GM23248 (cell line): ENCODE results near the gene SLC25A48. TPM values are rescaled to one million over a fixed set of nuclear protein-coding genes. Genes with fewer than 3 reads are reported as not detected.

Source experiments
- DNase-seq: peaks from one replicate; pipeline ENCODE4 v3.0.0-alpha.2; 2015
- H2AFZ ChIP-seq: fragments of 200-600 bp; sonication (generic); 2 replicates; pipeline ENCODE4 v1.6.1; 2016; ENCODE audit warnings: antibody characterized with exemption
- H3F3A ChIP-seq: fragments of 200-600 bp; sonication (generic); 2 replicates; pipeline ENCODE4 v1.6.1; 2016; ENCODE audit warnings: mild to moderate bottlenecking, antibody characterized with exemption, mixed run types; ENCODE audit not compliant: insufficient read depth
- H3K27ac ChIP-seq: fragments of 200-600 bp; sonication (generic); 2 replicates; pipeline ENCODE4 v1.5.1; 2016; ENCODE audit warnings: mild to moderate bottlenecking
- H3K27me3 ChIP-seq: fragments of 200-600 bp; sonication (generic); replicated peaks from 2 replicates; pipeline ENCODE4 v1.6.1; 2016; ENCODE audit warnings: mild to moderate bottlenecking; ENCODE audit not compliant: insufficient read depth
- H3K36me3 ChIP-seq: fragments of 200-600 bp; sonication (generic); 2 replicates; pipeline ENCODE4 v1.6.1; 2016; ENCODE audit warnings: low read depth, mild to moderate bottlenecking
- H3K4me1 ChIP-seq: fragments of 200-600 bp; sonication (generic); 2 replicates; pipeline ENCODE4 v1.6.1; 2016; ENCODE audit warnings: mild to moderate bottlenecking; ENCODE audit not compliant: insufficient read depth
- H3K4me2 ChIP-seq: fragments of 200-600 bp; sonication (generic); one replicate; pipeline ENCODE4 v1.6.1; 2016; ENCODE audit warnings: mild to moderate bottlenecking; ENCODE audit not compliant: unreplicated experiment
- H3K4me3 ChIP-seq: fragments of 200-600 bp; sonication (generic); 2 replicates; pipeline ENCODE4 v1.5.1; 2016; ENCODE audit warnings: mild to moderate bottlenecking
- H3K79me2 ChIP-seq: fragments of 200-600 bp; sonication (generic); 2 replicates; pipeline ENCODE4 v1.6.1; 2016; ENCODE audit warnings: mild to moderate bottlenecking; ENCODE audit not compliant: insufficient read depth
- H3K9ac ChIP-seq: fragments of 200-600 bp; sonication (generic); 2 replicates; pipeline ENCODE4 v1.6.1; 2016; ENCODE audit warnings: mild to moderate bottlenecking
- H3K9me2 ChIP-seq: fragments of 200-600 bp; sonication (generic); 2 replicates; pipeline ENCODE4 v1.6.1; 2016; ENCODE audit warnings: mixed run types, mild to moderate bottlenecking, moderate library complexity; ENCODE audit not compliant: insufficient read depth
- H3K9me3 ChIP-seq: fragments of 200-600 bp; sonication (generic); one replicate; pipeline ENCODE4 v1.6.1; 2017; ENCODE audit warnings: low read depth
- H4K20me1 ChIP-seq: fragments of 200-600 bp; sonication (generic); 2 replicates; pipeline ENCODE4 v1.6.0; 2016; ENCODE audit not compliant: insufficient read depth
- EZH2 ChIP-seq: fragments of 200-600 bp; sonication (generic); IDR thresholded peaks from 2 replicates; pipeline ENCODE4 v1.6.1; 2018; ENCODE audit warnings: antibody characterized with exemption, mild to moderate bottlenecking; ENCODE audit not compliant: insufficient read depth, poor library complexity, severe bottlenecking
- EZH2phosphoT487 ChIP-seq: fragments of 200-600 bp; sonication (generic); IDR thresholded peaks from 2 replicates; pipeline ENCODE4 v1.6.1; 2018; ENCODE audit warnings: antibody characterized with exemption, moderate library complexity, mild to moderate bottlenecking, low read depth; ENCODE audit not compliant: insufficient read depth
- WGBS, 2 experiments: methylation state at CpG; one replicate each; pipeline ENCODE4 v1.1.6; 2015 to 2017; ENCODE audit warnings: low lambda C conversion rate in 2 of 2, low coverage in 1 of 2; ENCODE audit errors: missing lambda C conversion rate in 2 of 2; 5-methylcytosine and 5-hydroxymethylcytosine counted together
- in situ Hi-C: fragments of 300-500 bp; cut with MboI; formaldehyde crosslinking; loops from 2 replicates; pipeline ENCODE4 v1.15.0; 2020
- polyA plus RNA-seq: library from polyadenylated mRNA; unstranded; fragments of >200 nt; fragmentation: Nextera tagmentation; extraction: Ambion mirVana; gene quantifications from 2 replicates; pipeline ENCODE4 v1.2.1, GENCODE V29; 2016
- total RNA-seq: library from RNA; depleted of rRNA; stranded (reverse); fragments of >200 nt; shearing (Covaris generic); gene quantifications from 2 replicates; pipeline ENCODE4 v1.2.3, GENCODE V29; 2014

The SLC25A48 gene
- total and polyA plus RNA-seq, 2 experiments from 2014 or later, result not detected

- TF ChIP-seq EZH2 (no peak), EZH2phosphoT487 (no peak)
- no peaks in the 10 kb centered on the region for H3K36me3 ChIP-seq
- no peaks in the 10 kb centered on the region for H3K9me3 ChIP-seq
- no peaks in the 10 kb centered on the region for H4K20me1 ChIP-seq
- no peak overlapping the region for H3K4me2 ChIP-seq
- no peaks in the 10 kb centered on the region for H3K9me2 ChIP-seq
- no peak overlapping the region for H3K27ac ChIP-seq
- WGBS, 2 experiments, result 63 to 64% methylated on average over 6 of the region's 6 CpGs
- DNase-seq, result no peak
- no peak overlapping the region for H3K9ac ChIP-seq
- H3K4me1 ChIP-seq, result no peaks in the 10 kb centered on the region
- H3K4me3 ChIP-seq, result no peak overlapping the region
- no peaks in the 10 kb centered on the region for H3F3A ChIP-seq
- peaks cover 4% of the 10 kb centered on the region; the same call in 1 of the 2 replicates for H3K27me3 ChIP-seq
- H3K79me2 ChIP-seq, result no peaks in the 10 kb centered on the region
- no peak overlapping the region for H2AFZ ChIP-seq
- in situ Hi-C loops, result loop anchor here (10.0 to 25.0 kb wide), 2 partner anchors 186 to 864 kb away; no protein-coding TSS in a partner anchor
These were observed 64.2 kb downstream of the SLC25A48 start for GRCh38 chr5:135898651-135899050.

- Histone ChIP-seq H3K4me2 (no peak overlapping the region), H3F3A (no peaks in the 10 kb centered on the region), H2AFZ (no peak overlapping the region), H4K20me1 (no peaks in the 10 kb centered on the region), H3K4me3 (no peak overlapping the region), H3K36me3 (no peaks in the 10 kb centered on the region), H3K9me2 (no peaks in the 10 kb centered on the region), H3K79me2 (no peaks in the 10 kb centered on the region), H3K9me3 (no peaks in the 10 kb centered on the region), H3K27ac (no peak overlapping the region), H3K9ac (no peak overlapping the region), H3K27me3 (peaks cover 4% of the 10 kb centered on the region; the same call in 1 of the 2 replicates), H3K4me1 (no peaks in the 10 kb centered on the region)
- no peak for TF ChIP-seq EZH2
- no peak for TF ChIP-seq EZH2phosphoT487
- DNase-seq, result no peak
- WGBS, 2 experiments, result 68 to 71% methylated on average over 3 of the region's 3 CpGs
- in situ Hi-C loops, result no loop called here
These were observed 65.8 kb downstream of the SLC25A48 start for GRCh38 chr5:135900276-135900675.

DNA sequence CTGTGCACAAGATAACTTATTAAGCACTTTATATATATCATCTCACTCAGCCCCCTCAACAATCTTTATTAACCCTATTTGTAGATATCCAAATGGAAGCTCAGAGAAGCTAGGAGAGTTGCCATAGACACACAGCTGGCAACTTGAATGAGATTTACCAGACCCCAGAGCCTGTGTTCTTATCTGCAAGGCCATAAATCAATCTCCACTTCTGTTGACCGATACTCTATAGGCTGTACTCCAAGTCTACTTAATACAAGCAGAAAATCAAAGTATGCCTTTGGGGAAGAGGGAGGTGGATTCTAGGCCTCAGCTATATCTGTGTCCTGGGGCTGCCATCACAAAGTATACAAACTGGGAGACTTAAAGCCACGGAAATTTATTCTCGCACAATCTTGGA, 67.2 kb downstream of the SLC25A48 start:
- H3K27me3 ChIP-seq, result peaks cover 4% of the 10 kb centered on the region; the same call in 1 of the 2 replicates
- H3K79me2 ChIP-seq, result no peaks in the 10 kb centered on the region
- no peak overlapping the region for H2AFZ ChIP-seq
- WGBS, 2 experiments, result 47 to 60% methylated on average over 3 of the region's 3 CpGs
- H3K4me1 ChIP-seq, result no peaks in the 10 kb centered on the region
- no peak overlapping the region for H3K27ac ChIP-seq
- no peak overlapping the region for H3K4me3 ChIP-seq
- H3K9me3 ChIP-seq, result no peaks in the 10 kb centered on the region
- in situ Hi-C loops, result no loop called here
- no peaks in the 10 kb centered on the region for H4K20me1 ChIP-seq
- TF ChIP-seq EZH2 (no peak), EZH2phosphoT487 (no peak)
- H3K4me2 ChIP-seq, result no peak overlapping the region
- no peaks in the 10 kb centered on the region for H3F3A ChIP-seq
- H3K9me2 ChIP-seq, result no peaks in the 10 kb centered on the region
- H3K36me3 ChIP-seq, result no peaks in the 10 kb centered on the region
- H3K9ac ChIP-seq, result no peak overlapping the region
- DNase-seq, result no peak

DNA sequence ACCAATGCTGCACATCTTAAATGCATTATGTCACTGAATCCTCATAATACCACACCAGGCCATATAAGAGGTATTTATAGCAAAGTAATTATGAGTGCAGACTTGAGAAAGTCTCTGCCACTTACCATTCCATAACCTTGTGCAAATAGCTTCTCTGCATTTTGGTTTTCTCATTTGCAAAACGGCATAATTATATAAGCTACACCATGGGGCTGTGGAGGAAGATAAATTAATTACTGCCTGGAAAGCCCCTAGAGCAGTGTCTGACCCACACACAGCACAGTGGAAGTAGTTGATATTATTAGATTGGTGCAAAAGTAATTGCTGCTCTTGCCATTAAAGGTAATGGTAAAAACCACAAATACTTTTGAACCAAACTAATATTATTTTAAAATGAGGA, 70.7 kb downstream of the SLC25A48 start:
- H3K27me3 ChIP-seq, result no peaks in the 10 kb centered on the region
- no peaks in the 10 kb centered on the region for H3K36me3 ChIP-seq
- in situ Hi-C loops, result no loop called here
- no peak overlapping the region for H2AFZ ChIP-seq
- no peaks in the 10 kb centered on the region for H3K9me2 ChIP-seq
- DNase-seq, result no peak
- no peak overlapping the region for H3K9ac ChIP-seq
- no peaks in the 10 kb centered on the region for H3F3A ChIP-seq
- no peak for TF ChIP-seq EZH2phosphoT487
- H3K4me3 ChIP-seq, result no peak overlapping the region
- no peak overlapping the region for H3K27ac ChIP-seq
- H3K4me1 ChIP-seq, result no peaks in the 10 kb centered on the region
- H3K79me2 ChIP-seq, result no peaks in the 10 kb centered on the region
- H4K20me1 ChIP-seq, result no peaks in the 10 kb centered on the region
- H3K9me3 ChIP-seq, result no peaks in the 10 kb centered on the region
- WGBS, 2 experiments, result 86 to 91% methylated on average over 1 of the region's 1 CpG
- no peak overlapping the region for H3K4me2 ChIP-seq
